HG02642 (cell line): ENCODE results near the gene C17orf100.

Experiments used
- ATAC-seq: cut with Tn5 transposase; IDR thresholded peaks from one replicate; pipeline ENCODE4 v1.9.1; 2021; ENCODE audit warnings: mild to moderate bottlenecking; ENCODE audit not compliant: unreplicated experiment, poor library complexity

C17orf100 gene

GRCh38 chr17:6667516-6667915 is 16.0 kb downstream of the C17orf100 start:
- ATAC-seq, result no peak

GRCh38 chr17:6668219-6668618 is 16.7 kb downstream of the C17orf100 start:
- no peak for ATAC-seq

- no peak for ATAC-seq
Measured at GRCh38 chr17:6668727-6669425, 17.3 kb downstream of the C17orf100 start.

GRCh38 chr17:6669479-6670212 is 18.1 kb downstream of the C17orf100 start:
- ATAC-seq, result no peak

- ATAC-seq, result no peak
Measured at GRCh38 chr17:6670571-6670970, 19.0 kb downstream of the C17orf100 start.

- ATAC-seq, result no peak
Measured at GRCh38 chr17:6670999-6671398, 19.4 kb downstream of the C17orf100 start.

- ATAC-seq, result no peak
Measured at GRCh38 chr17:6671431-6671830, 19.9 kb downstream of the C17orf100 start.

GRCh38 chr17:6674586-6674985 is 23.0 kb downstream of the C17orf100 start:
- no peak for ATAC-seq

GRCh38 chr17:6675201-6675825 is 23.8 kb downstream of the C17orf100 start:
- ATAC-seq, result no peak

GRCh38 chr17:6676802-6677157 is 25.2 kb downstream of the C17orf100 start:
- ATAC-seq, result no peak

- ATAC-seq, result no peak
Measured at GRCh38 chr17:6677158-6677831, 25.7 kb downstream of the C17orf100 start.

GRCh38 chr17:6677946-6678345 is 26.4 kb downstream of the C17orf100 start:
- ATAC-seq, result no peak

- ATAC-seq, result no peak
Measured at GRCh38 chr17:6679241-6679640, 27.7 kb downstream of the C17orf100 start.

GRCh38 chr17:6681176-6681575 is 29.6 kb downstream of the C17orf100 start:
- no peak for ATAC-seq

GRCh38 chr17:6681671-6682070 is 30.1 kb downstream of the C17orf100 start:
- ATAC-seq, result no peak

GRCh38 chr17:6682339-6682738 is 30.8 kb downstream of the C17orf100 start:
- no peak for ATAC-seq

- no peak for ATAC-seq
Measured at GRCh38 chr17:6683081-6683684, 31.6 kb downstream of the C17orf100 start.

GRCh38 chr17:6683730-6684459 is 32.3 kb downstream of the C17orf100 start:
- no peak for ATAC-seq

GRCh38 chr17:6684460-6684783 is 32.9 kb downstream of the C17orf100 start:
- no peak for ATAC-seq
